ENCODE measurements around the gene CRYGS.

GRCh38 chr3:186512570-186513302 is 31.4 kb downstream of the CRYGS start:
- no peak for TF ChIP-seq CTCF (IDR thresholded peaks at IDR 0.05)
- TF ChIP-seq POLR2A (IDR thresholded peaks at IDR 0.05; ENCODE audit: low read length), result no peak
- no peak for TF ChIP-seq HOXA7 (CRISPR knock-in tag; IDR thresholded peaks at IDR 0.05)
- no peak for TF ChIP-seq CEBPB (IDR thresholded peaks at IDR 0.05)
- no peak for TF ChIP-seq RAD21 (conservative IDR thresholded peaks at IDR 0.05 in 1 of 2, IDR thresholded peaks at IDR 0.05 in 1 of 2)
- TF ChIP-seq HMGXB4 (CRISPR knock-in tag; IDR thresholded peaks at IDR 0.05; ENCODE audit: borderline replicate concordance), result no peak

Data from A549 (cell line).